ENCODE measurements around the gene RHOXF2.
"Not testable (repeated sequence)": the region's sequence is repeated elsewhere in the genome, so short reads cannot be mapped to it uniquely, and the experiment has no call there.

Gene RHOXF2

GRCh38 chrX:120158313-120158712 is at the start of gene RHOXF2:
Gene RHOXF2 (plus strand): TSS chrX:120158613. CDS start chrX:120158751, 138 bp downstream.
- DNase-seq = not testable (repeated sequence)

- no peak for DNase-seq
These were observed 49.0 kb upstream of the RHOXF2 start for GRCh38 chrX:120109378-120109777.

- DNase-seq = no peak
These were observed 46.8 kb upstream of the RHOXF2 start for GRCh38 chrX:120111611-120112010.

- no peak for DNase-seq
These were observed 42.9 kb upstream of the RHOXF2 start, which contains the start of gene RHOXF1 for GRCh38 chrX:120115438-120115963. Gene RHOXF1 (minus strand): TSS chrX:120115913. CDS start chrX:120115862, 51 bp downstream.

- peak; percentile 2 for DNase-seq
These were observed 38.2 kb upstream of the RHOXF2 start for GRCh38 chrX:120120223-120120622.

- DNase-seq = no peak
These were observed 33.0 kb upstream of the RHOXF2 start for GRCh38 chrX:120125444-120125843.

GRCh38 chrX:120128306-120128846 is 30.0 kb upstream of the RHOXF2 start:
- DNase-seq = not testable (repeated sequence)

- DNase-seq = no peak
These were observed 22.3 kb upstream of the RHOXF2 start for GRCh38 chrX:120136128-120136527.

- DNase-seq = no peak
These were observed 21.6 kb upstream of the RHOXF2 start for GRCh38 chrX:120136840-120137239.

- DNase-seq = no peak
These were observed 21.0 kb upstream of the RHOXF2 start for GRCh38 chrX:120137439-120137838.

- DNase-seq = no peak
These were observed 18.0 kb upstream of the RHOXF2 start for GRCh38 chrX:120140293-120140981.

GRCh38 chrX:120144178-120144844 is 14.1 kb upstream of the RHOXF2 start:
- no peak for DNase-seq

- DNase-seq = no peak
These were observed 13.0 kb upstream of the RHOXF2 start for GRCh38 chrX:120145295-120145925.

GRCh38 chrX:120146323-120146722 is 12.1 kb upstream of the RHOXF2 start:
- DNase-seq = not testable (repeated sequence)

GRCh38 chrX:120147537-120147936 is 10.9 kb upstream of the RHOXF2 start:
- DNase-seq = no peak

GRCh38 chrX:120150109-120150744 is 8.2 kb upstream of the RHOXF2 start:
- DNase-seq = not testable (repeated sequence)

GRCh38 chrX:120159086-120159485 is 673 bp downstream of the RHOXF2 start:
- DNase-seq = not testable (repeated sequence)

- DNase-seq = not testable (repeated sequence)
These were observed 34.8 kb downstream of the RHOXF2 start for GRCh38 chrX:120193254-120193653.

GRCh38 chrX:120193720-120194119 is 35.3 kb downstream of the RHOXF2 start:
- not testable (repeated sequence) for DNase-seq

- DNase-seq = not testable (repeated sequence)
These were observed 37.4 kb downstream of the RHOXF2 start for GRCh38 chrX:120195786-120196185.

- DNase-seq = not testable (repeated sequence)
These were observed 38.3 kb downstream of the RHOXF2 start for GRCh38 chrX:120196626-120197283.

GRCh38 chrX:120200851-120201250 is 42.4 kb downstream of the RHOXF2 start:
- no peak for DNase-seq

Data from GOT3 (cell line).